ENCODE data around the gene CFAP20.

DNA sequence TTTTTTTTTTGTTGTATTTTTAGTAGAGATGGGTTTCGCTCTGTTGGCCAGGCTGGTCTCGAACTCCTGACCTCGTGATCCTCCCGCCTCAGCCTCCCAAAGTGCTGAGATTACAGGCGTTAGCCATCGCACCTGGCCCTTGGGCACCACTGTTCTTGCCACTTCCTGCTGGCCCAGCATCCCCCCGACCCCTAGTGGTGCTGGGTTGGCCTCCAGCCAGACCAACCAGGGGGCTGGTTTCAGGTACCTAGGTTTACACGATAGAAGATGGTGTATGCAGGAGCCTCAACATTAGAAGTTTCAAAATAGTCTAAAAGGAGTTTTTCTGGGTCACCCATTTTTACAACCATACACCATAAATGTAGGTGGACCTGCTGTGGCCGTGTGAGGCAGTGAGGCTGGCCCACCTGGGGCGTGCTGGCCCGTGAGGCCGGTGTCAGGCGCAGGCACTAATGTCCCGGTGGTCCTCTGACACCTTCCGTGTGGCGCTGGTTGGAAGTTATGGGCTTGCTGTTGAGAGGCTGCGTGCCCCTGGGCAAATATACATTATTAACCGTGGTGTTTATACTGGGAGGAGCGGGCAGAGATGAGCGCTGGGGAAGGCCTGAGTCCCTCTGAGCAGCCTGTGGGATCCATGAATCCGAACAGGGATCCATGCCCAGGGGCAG lies 43.5 kb downstream of the CFAP20 start:
- TF ChIP-seq POLR2A (IDR thresholded peaks at IDR 0.05): no peak
- TF ChIP-seq, protein P1, sequence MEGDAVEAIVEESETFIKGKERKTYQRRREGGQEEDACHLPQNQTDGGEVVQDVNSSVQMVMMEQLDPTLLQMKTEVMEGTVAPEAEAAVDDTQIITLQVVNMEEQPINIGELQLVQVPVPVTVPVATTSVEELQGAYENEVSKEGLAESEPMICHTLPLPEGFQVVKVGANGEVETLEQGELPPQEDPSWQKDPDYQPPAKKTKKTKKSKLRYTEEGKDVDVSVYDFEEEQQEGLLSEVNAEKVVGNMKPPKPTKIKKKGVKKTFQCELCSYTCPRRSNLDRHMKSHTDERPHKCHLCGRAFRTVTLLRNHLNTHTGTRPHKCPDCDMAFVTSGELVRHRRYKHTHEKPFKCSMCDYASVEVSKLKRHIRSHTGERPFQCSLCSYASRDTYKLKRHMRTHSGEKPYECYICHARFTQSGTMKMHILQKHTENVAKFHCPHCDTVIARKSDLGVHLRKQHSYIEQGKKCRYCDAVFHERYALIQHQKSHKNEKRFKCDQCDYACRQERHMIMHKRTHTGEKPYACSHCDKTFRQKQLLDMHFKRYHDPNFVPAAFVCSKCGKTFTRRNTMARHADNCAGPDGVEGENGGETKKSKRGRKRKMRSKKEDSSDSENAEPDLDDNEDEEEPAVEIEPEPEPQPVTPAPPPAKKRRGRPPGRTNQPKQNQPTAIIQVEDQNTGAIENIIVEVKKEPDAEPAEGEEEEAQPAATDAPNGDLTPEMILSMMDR (IDR thresholded peaks at IDR 0.05): no peak
